Measurements from ENCODE around the gene ZBTB7C. TPM values are rescaled to one million over a fixed set of nuclear protein-coding genes. Genes with fewer than 3 reads are reported as not detected.

Gene ZBTB7C
- total RNA-seq, 1 experiment from 2014 or later, result 0.35 TPM

DNA sequence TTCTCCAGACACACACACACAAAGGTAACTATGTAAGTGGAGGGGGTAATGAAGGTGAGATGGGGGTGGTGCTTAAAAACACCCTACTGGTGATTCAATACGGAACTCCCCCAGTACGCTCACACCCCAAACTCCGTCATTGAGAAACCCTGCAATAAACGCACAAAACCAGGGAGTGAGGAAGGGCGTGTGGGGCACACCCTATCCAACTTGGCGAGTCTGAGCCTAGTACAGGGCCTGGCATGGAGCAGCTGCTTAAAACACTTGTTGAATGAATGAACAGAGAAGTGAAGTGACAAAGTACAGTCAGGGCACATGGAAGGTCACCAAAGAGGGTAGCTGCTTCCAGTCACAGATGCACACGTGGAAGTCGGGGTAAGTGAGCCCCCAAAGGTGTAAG is 331.9 kb downstream of the ZBTB7C start:
- DNase-seq (ENCODE audit: extremely low read depth, low read depth), result no peak

DNA sequence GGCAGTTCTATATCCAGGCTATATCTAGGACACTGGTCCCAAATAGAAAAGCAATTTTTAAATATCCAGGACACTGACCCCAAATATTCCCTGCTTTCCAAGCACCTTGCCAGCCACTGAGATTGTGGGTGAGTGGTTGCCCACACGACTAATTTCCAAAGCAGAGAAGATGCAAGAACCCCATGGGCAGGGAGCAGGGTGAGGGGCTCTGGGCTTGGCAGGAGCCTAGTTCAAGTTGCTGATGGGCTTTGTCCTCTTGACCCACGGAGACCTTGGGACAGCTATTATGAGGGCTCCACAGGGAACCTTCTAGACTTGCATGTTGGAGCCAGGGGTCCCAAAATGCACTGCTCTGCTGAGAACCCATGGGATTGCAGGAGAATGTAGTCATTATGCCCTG is 332.7 kb downstream of the ZBTB7C start:
- no peak for DNase-seq (ENCODE audit: extremely low read depth, low read depth)

DNA sequence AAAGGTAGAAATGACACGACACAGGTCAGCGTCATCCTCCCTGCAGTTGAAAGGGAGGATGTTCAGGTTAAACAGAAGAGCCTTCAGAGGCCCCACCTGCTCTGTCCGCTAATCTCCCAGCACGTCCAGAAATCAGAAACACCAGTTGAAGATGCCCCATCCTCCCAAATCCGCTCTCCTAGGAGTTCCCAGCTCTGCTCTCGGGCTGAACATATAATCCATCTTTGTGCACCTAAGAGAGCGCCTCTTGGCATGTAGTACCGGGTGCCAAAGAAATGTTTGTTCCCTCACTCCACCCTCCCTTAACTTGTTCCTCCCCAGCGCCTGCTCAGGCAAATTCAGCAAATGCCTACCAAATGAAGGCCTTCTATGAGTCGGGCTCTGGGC is 333.5 kb downstream of the ZBTB7C start:
- DNase-seq (ENCODE audit: extremely low read depth, low read depth), result no peak

DNA sequence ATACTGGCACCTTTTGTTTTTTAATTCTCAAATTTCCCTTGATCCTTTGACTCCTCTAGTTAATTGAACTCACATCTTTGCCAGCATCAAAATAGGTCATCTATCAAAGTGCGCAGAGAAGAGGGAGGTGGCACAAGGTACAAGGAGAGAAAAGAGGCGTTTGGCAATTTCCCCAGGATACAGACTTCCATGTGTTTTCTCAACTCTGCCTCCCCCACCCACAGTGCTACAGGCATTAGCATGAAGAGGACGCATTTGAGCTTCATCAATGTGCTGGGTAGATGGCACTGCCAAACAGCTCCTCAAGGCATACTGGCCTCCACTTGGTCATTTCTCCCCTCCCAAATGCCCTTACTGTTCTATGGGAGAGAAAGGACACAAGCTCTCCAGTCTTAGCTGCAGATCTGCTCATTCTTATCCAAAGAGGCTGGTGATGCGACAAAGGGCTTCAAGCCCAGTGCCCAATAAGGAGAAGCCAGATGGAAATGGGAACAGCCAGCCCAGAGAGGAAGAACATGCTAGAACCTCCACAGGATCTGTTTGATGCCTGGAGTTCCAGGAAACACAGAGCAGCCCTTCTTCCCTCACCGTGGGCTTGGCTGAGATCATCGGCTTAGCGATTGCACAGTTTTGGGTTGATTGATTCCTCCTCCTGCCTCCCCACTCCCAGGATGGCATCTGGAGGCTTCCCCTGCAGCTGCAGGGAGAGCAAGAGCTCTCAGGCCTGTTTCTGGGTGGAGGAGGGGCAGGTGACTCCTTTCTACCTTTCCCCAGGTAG is 334.1 kb downstream of the ZBTB7C start:
- no peak for DNase-seq (ENCODE audit: extremely low read depth, low read depth)

DNA sequence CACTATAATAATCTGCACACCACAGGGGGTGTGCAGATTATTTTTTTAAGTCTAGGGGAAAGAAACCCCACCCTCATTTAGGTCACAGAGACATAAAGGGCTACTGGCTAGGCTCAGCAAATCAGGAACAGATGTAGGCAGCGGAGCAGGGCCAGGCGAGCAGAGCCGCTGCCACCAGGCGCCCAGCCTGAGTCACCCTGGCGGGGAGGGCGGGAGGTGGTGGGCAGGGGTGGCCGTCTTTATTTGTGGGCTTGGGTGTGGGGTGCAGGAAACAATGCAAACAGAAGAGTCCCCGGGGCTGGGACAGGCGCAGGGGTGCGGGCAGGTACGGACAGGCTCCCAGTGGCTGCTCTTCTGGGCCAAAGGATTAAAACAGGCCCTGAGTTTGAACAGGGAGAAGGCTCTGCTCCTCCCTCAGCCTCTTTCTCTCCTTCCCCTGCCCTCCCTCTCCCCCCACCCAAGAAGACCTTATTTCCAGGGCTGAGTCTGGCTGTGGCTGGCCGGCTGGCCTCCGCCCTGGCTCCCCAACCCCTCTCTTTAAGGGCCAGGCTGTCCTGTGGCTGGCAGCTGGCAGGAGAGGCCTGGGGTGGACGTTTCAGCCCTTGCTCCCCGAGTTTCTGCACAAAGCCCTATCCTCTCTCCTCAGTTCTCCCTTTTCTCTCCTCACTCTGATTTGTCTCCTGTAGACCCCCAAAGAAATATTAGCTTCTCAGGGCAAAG is 335.8 kb downstream of the ZBTB7C start:
- DNase-seq (ENCODE audit: extremely low read depth, low read depth), result no peak

DNA sequence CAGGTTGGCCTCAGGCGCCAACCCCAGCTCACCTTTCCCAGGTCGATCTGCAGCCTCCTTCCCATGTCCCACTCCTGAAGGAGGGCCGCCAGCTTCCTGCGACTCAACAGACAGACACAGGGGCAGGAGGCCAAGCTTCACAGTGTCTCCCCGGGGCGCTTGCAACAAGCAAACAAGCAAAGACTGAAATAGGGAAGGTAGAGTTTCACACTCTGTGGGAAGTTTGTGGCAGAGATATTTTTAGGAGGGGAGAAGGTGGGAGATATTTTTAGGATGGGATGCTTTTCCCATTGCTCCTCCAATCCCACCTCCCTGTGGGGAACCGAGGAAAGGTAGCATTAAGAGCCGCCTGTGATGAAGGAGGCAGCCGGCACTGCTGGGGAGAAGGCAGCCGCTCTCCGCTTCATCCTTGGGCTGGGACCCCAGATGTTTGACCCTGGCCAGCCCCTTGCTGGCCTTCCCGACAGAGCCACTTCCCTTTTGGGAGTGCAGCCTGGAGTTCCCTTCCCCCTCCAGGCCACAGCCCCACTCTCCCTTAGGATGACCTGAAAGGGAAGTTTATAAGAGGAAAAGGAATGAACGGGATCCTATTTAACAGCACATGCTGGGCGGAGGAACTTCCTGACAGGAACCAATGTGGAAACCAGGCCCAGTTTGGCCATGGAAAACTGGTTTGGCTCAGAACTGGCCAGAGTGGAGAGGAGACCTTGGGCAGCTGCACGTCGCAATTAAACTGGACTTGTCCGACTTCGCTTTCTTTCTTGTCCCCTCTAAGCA is 336.6 kb downstream of the ZBTB7C start:
- DNase-seq (ENCODE audit: extremely low read depth, low read depth), result no peak

DNA sequence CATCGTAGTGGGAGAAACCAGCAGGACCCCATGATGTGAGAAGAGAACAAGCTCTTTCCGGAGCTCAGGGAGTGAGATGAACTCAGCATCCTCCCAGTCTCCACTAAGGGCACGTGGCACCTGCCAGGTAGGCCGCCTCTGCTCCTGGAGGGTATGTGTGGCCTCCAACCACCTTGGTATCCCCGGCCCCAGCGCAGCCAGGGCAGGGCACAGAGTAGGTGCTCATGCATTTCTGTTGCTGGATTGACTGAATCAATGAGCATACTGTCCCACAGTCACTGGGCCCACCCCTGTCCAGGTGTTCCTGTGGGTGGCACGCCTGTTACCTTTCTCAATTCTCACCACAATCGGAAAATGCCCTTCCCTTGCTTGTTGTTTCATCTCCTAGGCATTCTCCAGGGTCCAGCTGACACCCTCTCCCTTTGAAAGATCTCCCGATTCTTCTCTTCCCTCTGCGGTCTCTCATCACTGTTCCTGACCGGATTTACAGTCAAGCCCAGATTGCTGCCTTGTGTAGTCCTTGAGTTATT is 340.2 kb downstream of the ZBTB7C start:
- no peak for DNase-seq (ENCODE audit: extremely low read depth, low read depth)

DNA sequence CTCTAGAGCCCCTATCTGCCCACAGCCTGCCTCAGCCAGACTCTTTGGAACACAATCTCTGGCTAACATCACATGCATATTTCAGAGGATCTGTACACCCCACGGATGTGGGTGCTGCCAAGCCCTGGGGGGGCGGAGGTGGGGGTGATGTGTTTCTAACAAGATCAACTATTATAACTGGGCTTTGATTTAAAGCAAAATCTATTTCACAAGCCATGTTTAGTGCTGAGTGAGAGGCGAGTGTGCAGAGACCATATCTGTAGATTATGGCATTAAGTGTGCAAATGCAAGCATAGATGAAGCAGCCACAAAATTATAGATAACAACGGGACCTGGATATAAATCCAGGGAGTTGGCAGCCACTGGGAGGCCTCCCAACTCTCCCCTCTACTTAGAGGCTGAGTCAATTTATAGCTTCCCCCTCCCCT is 342.9 kb downstream of the ZBTB7C start:
- no peak for DNase-seq (ENCODE audit: extremely low read depth, low read depth)

DNA sequence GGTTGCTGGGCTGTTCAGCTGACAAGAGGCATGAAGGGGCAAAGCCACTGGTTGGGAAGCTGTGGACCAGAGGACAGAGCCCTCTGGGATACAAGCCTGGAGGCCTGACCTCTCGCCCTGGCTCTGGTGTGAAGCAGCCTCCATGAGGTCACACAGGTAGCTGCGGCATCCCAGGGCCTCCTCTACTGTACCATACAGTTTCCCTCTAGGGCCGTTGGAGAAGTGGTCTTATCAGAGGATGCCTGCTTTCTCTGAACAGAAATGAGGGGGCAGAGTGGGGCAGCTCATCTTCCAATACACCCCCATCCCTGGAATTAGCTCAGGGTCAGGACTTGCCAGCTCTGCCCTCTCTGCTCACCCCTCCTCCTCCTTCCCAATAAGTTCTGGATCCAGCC is 343.6 kb downstream of the ZBTB7C start:
- no peak for DNase-seq (ENCODE audit: extremely low read depth, low read depth)

DNA sequence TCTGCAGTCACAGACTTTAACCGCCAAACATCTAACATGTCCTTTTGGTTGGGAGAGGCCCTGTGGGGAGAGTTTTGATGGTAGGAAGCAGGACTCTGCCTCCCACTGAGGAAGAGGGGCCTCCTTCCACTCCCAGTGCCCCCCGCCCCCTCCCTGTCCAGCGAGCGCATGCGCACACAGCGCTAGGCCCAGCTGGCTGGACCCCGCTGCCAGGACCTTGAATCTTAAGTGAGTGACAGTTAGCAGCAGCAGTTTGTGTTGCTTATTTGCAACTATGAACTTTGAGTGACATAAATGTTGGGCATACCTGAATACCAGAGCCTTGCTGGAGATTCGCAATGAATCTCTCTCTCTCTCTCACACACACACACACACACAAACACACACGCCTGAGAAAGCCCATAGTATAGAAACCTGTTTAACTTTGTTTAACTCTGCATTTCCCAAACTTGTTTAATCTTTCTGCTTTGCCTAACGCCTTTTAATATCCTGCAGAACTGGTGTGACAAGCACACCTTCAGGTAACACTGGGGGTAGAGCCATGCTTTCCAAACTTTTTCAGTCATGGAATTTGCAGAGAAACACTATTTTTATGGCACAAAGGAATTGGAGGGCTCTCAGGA is 344.1 kb downstream of the ZBTB7C start:
- no peak for DNase-seq (ENCODE audit: extremely low read depth, low read depth)

DNA sequence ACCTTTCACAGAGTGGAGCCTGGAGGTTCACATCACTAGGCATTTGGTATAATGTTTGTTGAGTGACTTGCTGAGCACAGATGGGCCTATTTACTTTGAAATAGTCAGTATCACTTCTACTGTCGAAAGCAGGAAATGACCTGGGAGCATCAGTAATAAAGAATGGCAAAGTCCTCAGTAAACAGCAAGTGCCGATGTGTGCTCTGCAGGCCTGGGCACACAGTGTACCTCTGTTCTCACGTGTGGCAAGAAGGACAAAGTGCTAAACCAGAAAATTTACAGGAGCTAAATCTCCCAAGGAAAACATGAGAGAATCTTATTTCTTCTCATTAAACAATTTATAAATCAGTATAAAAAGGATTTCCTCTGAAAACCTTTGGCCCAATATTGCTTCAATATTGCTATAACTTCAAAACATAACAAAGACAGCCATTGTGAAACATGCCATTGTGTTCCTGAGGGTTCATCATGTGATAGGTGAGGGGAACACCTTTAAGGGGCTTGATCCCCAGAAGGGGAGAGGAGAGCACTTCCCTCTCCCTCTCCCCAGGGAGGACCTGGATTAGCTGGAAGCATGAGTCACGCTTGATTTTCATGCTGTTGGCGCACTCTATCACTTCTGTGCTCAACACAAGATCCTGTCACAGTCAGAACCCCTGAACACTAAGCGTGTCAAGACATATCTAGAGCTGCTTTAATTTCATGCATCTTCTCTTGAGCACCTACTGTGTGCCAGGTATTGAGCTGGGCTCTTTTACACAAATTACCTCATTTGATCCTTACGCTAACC is 347.2 kb downstream of the ZBTB7C start:
- no peak for DNase-seq (ENCODE audit: extremely low read depth, low read depth)

DNA sequence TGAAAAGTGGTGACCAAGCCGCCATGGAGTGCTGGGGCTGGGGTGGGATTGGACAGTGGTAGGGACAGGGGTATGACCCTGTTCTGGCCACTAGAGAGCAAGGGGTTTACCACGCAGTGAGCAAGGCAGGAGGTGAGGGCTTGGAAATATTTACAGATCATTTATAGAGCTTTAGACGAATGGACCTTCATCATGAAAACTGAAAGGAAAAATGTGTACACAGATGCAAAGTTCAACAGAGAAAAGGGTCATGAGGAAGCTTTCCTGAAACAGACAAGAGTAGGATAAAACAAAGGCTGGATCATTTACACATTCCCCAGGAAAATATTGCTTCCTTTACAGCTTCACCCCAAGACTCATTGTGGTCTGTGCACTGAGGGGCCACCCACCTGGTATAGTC is 348.2 kb downstream of the ZBTB7C start:
- no peak for DNase-seq (ENCODE audit: extremely low read depth, low read depth)

DNA sequence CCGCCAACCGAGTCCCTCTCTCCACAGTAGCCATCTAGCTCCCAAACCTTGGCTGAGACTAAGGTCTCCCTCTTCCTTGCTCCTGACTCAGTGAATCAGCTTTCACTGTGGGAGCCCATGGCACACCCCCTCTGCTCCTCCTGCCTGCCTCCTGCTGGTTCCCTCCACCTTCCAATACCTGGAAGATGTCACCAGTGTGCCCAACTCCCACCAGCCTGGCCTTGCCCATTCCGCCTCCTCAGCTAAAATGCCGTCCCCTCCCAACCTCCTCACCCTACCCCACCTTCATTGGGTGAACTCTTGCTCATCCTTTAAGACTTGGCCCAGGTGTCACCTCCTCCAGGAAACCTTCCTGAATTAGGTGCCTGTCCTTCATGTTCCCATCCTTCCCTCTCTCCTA is 348.8 kb downstream of the ZBTB7C start:
- no peak for DNase-seq (ENCODE audit: extremely low read depth, low read depth)

DNA sequence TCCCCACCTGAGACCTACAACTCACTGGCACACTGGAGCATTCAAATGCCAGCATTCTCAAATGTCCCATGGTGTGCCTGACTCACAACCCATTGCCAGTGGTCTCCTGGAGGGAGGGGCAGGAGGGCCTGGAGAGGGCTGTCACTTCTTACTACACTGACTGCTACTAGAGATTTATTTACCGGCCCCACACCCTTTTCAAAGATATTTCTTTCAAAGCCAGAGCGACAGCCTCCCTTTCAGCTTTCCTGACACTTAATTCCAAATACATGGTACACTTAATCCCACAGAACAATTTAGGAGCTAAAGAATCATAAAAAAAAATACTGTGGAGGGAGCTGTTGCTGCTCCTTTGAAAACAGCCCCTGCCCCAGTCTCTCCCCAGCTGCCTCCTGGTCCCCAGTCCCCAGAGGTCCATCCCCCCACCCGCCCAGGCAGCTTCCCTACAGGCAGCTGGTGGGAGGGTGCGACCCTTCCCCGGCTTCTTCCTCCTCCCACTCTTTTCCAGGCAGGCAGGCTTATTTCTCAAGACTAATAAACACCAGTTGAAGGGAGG is 349.6 kb downstream of the ZBTB7C start:
- DNase-seq (ENCODE audit: extremely low read depth, low read depth), result no peak

DNA sequence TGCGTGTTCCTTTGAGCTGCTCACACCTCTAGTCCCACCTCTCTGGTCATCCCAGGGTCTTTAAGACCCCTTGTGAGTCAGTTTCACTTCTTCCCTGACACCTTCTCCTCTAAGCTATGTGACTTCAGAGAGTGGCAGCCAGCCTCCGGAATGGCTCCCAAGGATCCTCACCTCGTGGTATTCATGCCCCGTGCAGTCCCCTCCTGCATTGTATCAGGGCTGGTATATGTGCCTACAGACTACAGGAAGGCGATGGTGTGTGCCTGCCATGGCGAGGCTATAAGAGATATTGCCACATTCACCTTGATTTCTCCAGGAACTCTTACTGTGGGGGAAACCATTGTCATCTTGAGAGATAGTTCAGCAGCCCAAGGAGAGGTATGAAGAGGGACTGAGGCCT is 350.7 kb downstream of the ZBTB7C start:
- DNase-seq (ENCODE audit: extremely low read depth, low read depth), result no peak

DNA sequence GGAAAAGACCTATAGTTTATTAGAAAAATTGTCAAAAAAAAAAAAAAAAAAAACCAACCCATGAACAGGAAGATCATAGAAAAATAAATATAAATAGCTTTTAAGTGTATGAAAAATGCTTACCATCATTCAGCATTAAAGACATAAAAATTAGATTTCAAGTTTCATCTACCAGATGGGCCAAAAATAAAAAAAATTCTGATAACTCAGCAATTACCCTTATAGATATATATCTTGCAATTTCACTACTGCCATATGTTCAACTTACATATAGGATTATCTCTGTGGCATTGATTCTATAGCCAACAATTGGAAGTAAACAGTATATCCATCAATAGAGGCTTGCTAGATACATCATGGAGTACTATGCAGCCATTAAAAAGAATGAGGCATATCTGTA is 352.2 kb downstream of the ZBTB7C start:
- no peak for DNase-seq (ENCODE audit: extremely low read depth, low read depth)

DNA sequence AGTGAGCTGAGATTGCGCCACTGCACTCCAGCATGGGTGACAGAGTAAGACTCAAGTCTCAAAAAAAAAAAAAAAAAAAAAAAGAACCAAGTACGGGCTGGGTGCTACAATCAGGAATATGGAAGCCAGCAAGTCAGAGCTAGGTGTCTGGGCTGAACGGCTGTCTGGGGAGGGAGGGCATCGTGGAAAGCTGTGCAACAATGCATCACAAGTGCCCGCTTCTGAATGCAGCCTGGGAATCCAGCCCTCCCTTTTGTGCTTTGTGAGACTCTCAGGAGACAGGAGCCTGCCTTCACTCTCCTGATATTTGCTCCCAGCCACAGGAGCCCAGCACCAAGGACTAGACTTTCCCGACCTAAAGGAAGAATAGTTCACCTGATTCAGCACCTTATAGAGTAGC is 353.8 kb downstream of the ZBTB7C start:
- DNase-seq (ENCODE audit: extremely low read depth, low read depth), result no peak

DNA sequence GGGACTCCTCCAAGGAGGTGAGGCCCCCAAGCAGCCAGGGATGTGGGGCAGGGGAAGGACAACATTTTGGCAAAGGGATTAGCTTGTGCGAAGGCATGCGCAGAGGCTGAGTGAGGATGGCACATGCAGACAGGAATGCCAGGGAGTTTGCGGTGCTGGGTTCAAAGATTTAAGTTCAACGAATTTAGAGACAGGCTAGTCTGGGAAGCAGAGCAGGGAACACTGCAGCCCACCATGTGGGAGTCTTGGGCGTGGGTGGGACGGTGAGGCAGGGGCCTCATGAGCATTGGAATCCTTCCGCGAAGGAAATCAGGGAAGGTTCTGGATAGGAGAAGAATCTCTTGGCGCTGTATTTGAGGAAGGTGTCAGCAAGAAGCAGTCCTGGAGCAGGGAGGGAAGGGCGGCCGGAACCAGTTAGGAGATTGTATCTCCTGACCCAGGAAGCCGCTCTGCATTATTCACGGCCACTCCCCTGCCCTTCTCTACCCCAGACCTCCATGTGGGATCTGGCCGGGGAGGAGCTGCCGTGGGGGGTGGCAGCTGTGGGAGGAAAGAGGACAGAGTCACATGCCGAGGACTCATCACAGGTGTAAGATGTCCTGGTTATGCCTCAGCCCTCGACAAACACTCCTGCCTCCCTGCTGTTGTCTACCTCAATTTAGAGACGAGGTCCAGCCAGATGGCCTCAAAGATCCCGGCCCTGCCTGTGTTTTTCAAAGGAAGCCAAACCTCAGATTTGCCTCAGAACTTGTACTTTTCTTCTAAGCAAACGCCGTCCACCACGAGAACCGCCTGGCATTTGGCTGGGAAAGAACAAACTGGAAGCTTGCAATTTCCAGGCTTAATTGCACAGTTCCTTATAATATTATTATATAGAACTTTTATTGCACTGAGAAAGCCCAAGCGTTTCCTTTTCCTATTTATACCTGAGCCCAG is 355.0 kb downstream of the ZBTB7C start:
- no peak for DNase-seq (ENCODE audit: extremely low read depth, low read depth)

DNA sequence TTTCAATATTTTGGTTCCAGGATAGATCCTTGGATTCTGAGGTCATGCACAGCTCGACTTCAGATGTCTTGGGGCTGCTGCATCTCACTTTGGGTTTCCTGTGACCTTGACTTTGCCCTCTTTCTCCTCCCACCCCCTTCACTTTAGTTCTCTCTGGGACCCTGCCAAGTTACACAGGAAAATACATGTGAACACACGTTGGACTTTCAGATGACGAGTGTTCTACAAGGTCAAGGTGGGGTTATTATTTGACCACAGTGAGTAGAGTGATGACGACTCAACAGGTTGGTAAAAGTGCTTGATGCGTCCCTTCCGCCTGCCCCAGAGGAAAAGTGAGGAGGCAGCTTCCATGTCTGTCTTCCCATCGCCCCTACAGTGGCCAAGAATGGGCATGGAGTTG is 356.3 kb downstream of the ZBTB7C start:
- DNase-seq (ENCODE audit: extremely low read depth, low read depth), result no peak

Data from NCI-H460 (cell line).